Measurements from ENCODE around the gene KPTN.

KPTN gene

GRCh38 chr19:47427241-47428176, 56.5 kb downstream of the KPTN start:
- H3K4me3 ChIP-seq, result peak overlapping the region; percentile 79
- H3K36me3 ChIP-seq (ENCODE audit: insufficient read depth, low read length), result no peaks in the 10 kb centered on the region
- DNase-seq (ENCODE audit: low read depth, low spot score), result no peak
- H3K9me3 ChIP-seq (ENCODE audit: low read depth, low read length), result no peaks in the 10 kb centered on the region
- TF ChIP-seq FOXP2 (optimal IDR thresholded peaks at IDR 0.05; ENCODE audit: control extremely low read depth, extremely low read length, insufficient read depth), result no peak
- no peak for TF ChIP-seq POLR2AphosphoS5 (IDR thresholded peaks at IDR 0.05; ENCODE audit: borderline replicate concordance, low read depth, low read length)
- TF ChIP-seq EZH2 (IDR thresholded peaks at IDR 0.05), result no peak
- H3K27ac ChIP-seq, result peak overlapping the region; percentile 43
- no peak overlapping the region for H3K9ac ChIP-seq (ENCODE audit: insufficient read length)
